ENCODE data around the gene TMEM132E.

Gene TMEM132E

GRCh38 chr17:34633351-34633750 lies 54.0 kb downstream of the TMEM132E start:
- no peak for DNase-seq (ENCODE audit: extremely low read depth in 1 of 2, low read depth in 1 of 2)

- DNase-seq (ENCODE audit: extremely low read depth in 1 of 2, low read depth in 1 of 2), result no peak
Measured at GRCh38 chr17:34633760-34634159, 54.4 kb downstream of the TMEM132E start.

- DNase-seq (ENCODE audit: extremely low read depth in 1 of 2, low read depth in 1 of 2), result no peak
Measured at GRCh38 chr17:34634551-34635160, 55.3 kb downstream of the TMEM132E start.

GRCh38 chr17:34635876-34636275 lies 56.5 kb downstream of the TMEM132E start:
- no peak for DNase-seq (ENCODE audit: extremely low read depth in 1 of 2, low read depth in 1 of 2)

GRCh38 chr17:34637041-34637547 lies 57.7 kb downstream of the TMEM132E start:
- no peak for DNase-seq (ENCODE audit: extremely low read depth in 1 of 2, low read depth in 1 of 2)

- peak; percentile 51 to 71 for DNase-seq (ENCODE audit: extremely low read depth in 1 of 2, low read depth in 1 of 2)
Measured at GRCh38 chr17:34637548-34638525, 58.5 kb downstream of the TMEM132E start.

- no peak for DNase-seq (ENCODE audit: extremely low read depth in 1 of 2, low read depth in 1 of 2)
Measured at GRCh38 chr17:34638526-34639260, 59.3 kb downstream of the TMEM132E start.

GRCh38 chr17:34639706-34640425 lies 60.5 kb downstream of the TMEM132E start:
- DNase-seq (ENCODE audit: extremely low read depth in 1 of 2, low read depth in 1 of 2), result no peak

- no peak for DNase-seq (ENCODE audit: extremely low read depth in 1 of 2, low read depth in 1 of 2)
Measured at GRCh38 chr17:34641368-34641767, 62.0 kb downstream of the TMEM132E start.

GRCh38 chr17:34644941-34645550 lies 65.7 kb downstream of the TMEM132E start:
- no peak for DNase-seq (ENCODE audit: extremely low read depth in 1 of 2, low read depth in 1 of 2)

- no peak for DNase-seq (ENCODE audit: extremely low read depth in 1 of 2, low read depth in 1 of 2)
Measured at GRCh38 chr17:34645594-34645993, 66.2 kb downstream of the TMEM132E start.

- DNase-seq (ENCODE audit: extremely low read depth in 1 of 2, low read depth in 1 of 2), result no peak
Measured at GRCh38 chr17:34647511-34647910, 68.1 kb downstream of the TMEM132E start.

- DNase-seq (ENCODE audit: extremely low read depth in 1 of 2, low read depth in 1 of 2), result no peak
Measured at GRCh38 chr17:34650051-34650750, 70.8 kb downstream of the TMEM132E start.

GRCh38 chr17:34651402-34651811 lies 72.0 kb downstream of the TMEM132E start:
- no peak for DNase-seq (ENCODE audit: extremely low read depth in 1 of 2, low read depth in 1 of 2)

GRCh38 chr17:34652021-34652555 lies 72.7 kb downstream of the TMEM132E start:
- no peak for DNase-seq (ENCODE audit: extremely low read depth in 1 of 2, low read depth in 1 of 2)

- DNase-seq (ENCODE audit: extremely low read depth in 1 of 2, low read depth in 1 of 2), result no peak
Measured at GRCh38 chr17:34653511-34653910, 74.1 kb downstream of the TMEM132E start.

- no peak for DNase-seq (ENCODE audit: extremely low read depth in 1 of 2, low read depth in 1 of 2)
Measured at GRCh38 chr17:34654276-34654880, 75.0 kb downstream of the TMEM132E start.

- DNase-seq (ENCODE audit: extremely low read depth in 1 of 2, low read depth in 1 of 2), result no peak
Measured at GRCh38 chr17:34654881-34655276, 75.5 kb downstream of the TMEM132E start.

GRCh38 chr17:34656801-34657200 lies 77.4 kb downstream of the TMEM132E start:
- no peak for DNase-seq (ENCODE audit: extremely low read depth in 1 of 2, low read depth in 1 of 2)
